Activated naive CD4-positive, alpha-beta T cell treated with Interleukin-2 at 50 U/mL for 16 hours (primary cell): Measurements from ENCODE around the gene PRKN.
"Not testable (repeated sequence)": the region's sequence is repeated elsewhere in the genome, so short reads cannot be mapped to it uniquely, and the experiment has no call there.

Source experiments
- DNase-seq: peaks from one replicate; pipeline ENCODE4 v3.0.0-alpha.2; 2020

PRKN gene

DNA sequence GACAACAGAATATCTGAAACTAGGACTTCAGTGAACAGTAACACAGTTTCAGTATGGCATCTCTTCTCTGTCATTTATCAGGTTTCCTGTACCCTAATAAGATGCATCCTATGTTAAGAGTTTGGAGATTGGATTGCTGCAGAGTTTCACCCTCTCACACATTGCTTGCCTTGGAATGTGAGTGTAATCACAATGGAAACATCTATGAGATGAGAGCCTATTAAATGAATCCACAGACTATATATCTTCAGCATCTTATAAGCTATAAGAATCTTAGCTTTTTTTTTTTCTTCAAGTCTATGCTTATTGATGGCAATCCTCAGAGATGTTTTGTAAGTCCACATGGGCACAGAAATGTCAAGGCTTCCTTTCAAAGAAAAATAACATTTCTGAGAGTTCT is 292.5 kb downstream of the PRKN start:
- no peak for DNase-seq

DNA sequence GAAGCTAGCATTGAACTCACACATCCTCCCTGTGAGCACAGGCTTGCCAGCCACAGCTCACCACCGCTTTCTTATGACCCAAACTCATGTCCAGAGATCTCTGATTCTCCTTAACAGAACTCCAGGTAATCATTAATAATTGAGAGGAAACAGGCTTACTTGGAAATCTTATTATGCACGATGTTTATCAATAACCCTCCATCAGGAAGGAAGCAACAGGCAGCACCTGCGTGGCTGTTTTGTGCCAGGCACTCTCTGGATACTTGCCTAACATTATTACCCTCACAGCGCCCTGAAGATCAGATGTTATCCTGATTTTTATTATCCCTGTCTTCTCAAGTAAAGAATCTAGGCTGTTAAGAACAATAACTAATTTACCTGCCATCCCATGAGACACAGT is 306.6 kb downstream of the PRKN start:
- DNase-seq = no peak

DNA sequence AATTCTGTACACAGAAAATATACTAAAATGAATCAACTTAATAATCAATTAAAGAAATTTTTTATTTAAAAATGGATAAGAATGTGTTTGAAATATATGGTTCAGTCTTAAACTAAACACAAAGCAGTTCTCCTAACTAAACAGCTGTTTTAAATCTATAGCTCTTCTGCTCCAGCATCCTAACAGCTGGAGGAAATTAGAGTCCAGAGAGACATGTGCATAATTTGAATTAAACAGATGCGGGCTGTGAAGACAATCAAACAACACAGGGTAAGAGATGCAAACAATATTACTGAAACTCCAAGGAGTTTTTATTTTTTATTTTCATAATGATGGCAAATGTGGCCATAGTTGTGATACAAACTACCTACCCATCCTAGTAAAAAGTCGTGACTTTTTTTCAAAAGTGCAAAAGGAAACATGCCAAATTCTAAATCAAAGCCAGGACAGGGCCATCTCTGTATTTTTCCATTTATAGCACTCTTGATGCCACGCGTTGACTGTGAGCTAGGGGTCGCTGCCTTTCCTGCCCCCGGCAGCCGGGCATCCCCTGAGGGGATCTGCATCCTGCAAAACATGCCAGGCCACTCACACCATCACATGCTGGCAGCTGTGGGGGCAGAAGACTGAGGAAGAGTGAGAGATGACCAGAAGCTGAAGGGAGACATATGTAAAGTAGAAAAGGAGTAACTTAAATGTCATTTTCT is 310.6 kb downstream of the PRKN start:
- DNase-seq = no peak

DNA sequence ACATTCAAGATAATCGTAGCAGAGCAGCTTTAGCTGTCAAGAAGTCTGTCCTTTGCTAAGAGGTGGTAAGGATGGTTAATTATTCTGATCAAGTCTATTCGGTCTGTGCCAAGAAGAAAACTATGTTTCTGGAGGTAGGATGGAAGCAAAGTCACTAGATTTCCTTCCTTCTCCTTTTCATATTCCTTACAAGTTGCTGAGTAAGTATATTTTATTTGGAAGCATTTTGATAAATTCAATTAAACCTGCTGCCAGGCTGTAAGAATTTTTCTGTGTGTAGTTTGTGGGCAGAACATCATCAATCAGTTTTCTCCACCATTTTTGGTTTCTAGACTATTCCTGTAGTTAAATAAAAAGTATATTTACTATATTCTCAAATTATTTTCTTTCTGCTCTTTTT is 311.3 kb downstream of the PRKN start:
- no peak for DNase-seq

DNA sequence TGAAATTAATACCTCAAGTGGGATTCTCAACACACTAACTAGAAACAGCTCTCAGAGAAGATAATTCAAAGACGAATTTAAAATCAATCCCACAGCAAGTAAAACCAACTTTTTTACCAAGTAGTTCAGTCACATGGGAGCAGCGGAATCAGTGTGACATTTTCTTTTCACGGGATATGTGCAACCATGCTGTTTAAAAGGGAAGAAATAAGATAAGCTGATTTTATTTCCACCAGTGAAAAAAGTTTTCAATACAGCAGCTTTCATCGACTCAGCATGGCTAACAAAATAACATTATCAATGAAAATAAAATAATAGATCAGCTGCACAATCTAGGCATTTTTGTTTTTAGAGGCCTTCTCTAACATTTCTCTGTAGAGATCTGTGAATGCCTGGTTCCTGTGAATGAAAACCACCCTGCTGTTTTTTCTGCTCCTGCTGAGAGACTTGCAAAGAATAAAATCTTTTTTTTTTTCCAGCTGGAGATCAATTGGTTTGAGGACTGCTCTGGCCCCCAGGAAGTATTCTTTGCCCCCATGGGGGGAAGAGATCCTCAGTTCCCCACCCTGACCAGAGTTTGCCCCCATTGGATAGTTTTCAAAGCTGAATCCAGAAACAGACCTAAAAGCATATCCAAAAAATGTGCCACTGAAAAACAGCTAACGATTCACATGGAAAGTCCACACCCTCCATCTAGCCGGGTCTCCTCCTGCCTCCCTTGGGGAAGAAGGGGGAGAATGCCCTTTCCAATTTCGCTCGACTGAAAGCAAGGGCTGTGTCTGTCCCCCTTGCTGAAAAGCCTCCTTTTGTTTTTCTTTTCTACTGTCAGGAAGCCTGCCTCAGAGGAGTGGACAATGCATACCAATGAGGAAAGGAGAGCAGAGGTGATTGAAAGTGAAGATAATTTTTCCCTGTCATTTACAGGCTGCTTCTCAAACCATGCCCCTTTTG is 317.6 kb downstream of the PRKN start:
- DNase-seq = no peak

DNA sequence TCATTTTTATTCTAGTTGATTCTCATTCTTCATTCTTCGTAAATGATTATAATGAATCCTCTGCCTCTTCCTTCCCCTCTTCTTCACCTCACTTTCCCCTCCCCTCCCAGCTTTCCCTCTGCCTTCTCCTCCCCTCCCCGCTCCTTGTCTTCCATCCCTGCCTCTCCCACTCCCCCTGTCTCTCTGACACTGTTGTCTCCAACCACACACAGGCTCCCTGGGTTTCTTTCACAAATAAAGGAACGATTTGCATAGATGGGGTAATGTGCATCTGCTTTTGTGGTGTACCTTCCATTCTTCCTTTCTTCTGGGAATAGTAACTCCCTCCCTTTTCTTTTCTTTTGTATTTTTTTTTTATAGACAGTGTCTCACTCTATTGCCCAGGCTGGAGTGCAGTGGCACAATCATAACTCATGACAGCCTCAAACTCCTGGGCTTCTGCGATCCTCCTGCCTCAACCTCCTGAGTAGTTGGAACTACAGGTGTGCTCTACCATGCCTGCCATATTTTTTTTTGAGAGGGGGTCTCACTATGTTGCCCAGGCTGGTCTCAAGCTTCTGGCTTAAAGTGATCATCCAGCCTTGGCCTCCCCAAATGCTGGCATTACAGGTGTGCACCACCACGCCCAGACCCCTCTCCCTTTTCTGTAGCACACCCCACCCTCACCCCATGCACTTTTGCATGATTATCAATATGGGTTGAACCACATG is 318.6 kb downstream of the PRKN start:
- no peak for DNase-seq

DNA sequence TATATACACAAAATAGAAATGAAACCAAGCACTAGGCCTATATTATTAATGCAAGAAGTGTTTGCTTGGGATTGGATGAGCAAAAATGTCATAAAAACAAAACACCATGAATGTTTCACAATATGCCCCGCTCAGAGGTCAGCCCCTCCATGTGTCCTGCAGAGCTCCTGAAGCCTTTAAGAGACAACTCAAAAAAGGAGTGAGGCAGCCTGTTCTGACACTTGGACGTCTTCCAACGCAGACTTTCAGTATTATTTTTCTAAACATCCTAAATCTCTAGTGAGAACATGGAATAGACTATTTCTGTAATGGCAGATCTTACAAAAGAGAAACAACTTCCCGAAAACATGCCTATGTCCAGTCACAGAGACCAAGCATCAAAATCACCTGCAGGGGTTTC is 322.6 kb downstream of the PRKN start:
- DNase-seq = no peak

DNA sequence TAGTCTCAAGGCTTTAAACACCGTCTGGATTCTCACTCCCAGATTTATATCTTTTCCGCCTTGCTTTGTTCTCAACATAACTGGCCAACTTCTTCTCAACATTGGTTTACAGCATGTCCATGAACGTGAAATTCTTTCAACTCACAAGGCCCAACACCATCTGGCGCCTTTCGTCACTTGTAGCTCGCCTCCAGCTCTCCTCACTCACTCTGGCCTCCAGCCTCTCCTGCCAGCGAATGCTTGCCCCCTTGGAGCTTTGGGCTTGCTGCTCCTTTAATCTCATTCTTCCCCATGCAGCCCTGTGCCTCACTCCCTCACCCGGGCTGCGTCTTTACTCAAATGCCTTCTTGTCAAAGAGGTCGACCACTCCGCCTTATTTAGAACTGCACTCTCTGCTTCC is 324.5 kb downstream of the PRKN start:
- DNase-seq = no peak

DNA sequence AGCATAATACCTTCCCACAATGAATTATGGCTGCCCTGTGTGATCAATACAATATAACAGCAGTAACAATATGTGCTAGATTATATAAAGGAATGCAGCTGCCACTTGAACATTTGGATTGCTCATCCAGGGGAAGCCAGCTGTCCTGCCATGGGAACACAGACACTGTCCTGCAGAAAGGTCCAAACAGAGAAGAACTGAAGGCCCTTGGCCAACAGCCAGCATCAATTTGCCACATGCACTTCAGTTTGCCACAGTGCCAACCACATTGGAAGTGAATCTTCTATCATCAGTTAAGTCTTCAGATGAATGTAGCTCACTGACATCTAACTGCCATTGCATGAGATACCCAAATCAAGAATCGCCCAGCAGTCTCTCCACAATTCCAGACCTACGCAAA is 332.4 kb downstream of the PRKN start:
- DNase-seq = no peak

DNA sequence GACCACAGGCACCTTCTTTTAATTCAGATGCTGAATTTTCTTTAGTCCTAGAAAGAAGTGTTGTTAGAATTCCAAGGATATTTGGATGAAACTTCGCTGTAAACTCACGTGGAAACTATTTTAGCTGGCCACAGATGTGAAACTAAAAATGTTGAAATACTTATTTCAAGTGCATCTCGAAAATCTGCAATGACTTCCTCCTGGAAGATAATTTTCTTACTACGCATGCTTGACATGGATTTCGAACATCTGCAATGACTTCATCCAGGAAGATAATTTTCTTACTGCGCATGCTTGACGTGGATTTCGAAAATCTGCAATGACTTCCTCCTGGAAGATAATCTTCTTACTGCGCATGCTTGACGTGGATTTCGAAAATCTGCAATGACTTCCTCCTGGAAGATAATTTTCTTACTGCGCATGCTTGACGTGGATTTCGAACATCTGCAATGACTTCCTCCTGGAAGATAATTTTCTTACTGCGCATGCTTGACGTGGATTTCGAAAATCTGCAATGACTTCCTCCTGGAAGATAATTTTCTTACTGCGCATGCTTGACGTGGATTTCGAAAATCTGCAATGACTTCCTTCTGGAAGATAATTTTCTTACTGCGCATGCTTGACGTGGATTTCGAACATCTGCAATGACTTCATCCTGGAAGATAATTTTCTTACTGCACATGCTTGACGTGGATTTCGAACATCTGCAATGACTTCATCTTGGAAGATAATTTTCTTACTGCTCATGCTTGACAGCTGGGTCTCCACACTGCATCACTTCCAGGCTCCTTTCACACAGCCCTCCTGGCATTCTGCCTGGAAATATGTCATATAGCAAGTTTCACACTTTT is 336.4 kb downstream of the PRKN start:
- DNase-seq = not testable (repeated sequence)

DNA sequence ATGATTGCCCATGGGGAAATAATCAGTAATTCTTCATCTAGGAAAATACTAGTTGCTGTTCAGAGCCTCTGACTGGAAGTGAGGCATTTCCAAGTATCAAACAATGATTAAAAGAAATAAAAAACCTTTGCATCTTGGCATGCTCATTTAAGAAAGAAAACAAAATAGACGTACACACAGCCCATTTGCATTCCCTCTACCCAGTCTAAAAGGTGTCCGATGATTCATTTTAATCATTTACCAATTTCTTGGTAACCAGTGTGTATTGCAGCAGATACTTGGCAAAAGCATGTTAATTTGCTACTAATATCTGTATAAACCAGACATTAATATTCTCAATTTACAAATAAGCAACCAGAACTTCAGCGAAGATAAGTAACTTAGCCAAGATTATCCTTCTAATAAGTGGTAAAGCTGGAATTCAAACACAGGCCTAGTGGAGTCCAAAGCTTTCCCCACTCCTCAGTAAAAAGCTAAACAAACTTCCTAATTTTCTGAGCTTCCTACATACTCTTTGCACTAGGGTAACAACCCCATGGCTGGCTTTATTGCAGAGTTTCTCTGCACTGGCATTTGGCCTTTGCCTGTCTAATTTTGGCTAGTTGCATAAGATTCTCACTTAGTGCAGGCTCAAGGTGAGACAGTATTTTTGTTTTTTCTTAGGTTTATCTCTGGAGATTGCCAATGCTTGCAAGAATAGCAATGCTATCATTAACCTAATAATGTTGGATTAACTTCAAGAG is 338.1 kb downstream of the PRKN start:
- no peak for DNase-seq

DNA sequence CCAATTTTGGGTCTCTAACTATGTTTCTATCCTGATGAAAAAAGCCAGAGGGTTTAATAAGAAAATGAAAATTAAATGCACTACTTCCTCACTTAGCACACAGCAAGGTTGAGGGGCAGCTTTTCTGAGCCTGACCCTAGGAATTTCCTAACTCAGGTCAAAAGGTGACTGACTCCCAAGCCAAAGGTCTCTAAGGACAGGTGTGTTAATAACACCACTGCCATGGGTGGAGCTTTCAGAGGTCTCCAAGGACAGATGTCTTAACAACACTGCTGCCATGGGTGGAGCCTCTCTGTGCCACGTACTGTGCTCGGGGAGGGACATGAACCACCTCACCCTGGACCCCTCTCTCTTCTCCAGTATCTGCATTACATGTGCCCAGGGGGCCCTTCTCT is 339.2 kb downstream of the PRKN start:
- no peak for DNase-seq

DNA sequence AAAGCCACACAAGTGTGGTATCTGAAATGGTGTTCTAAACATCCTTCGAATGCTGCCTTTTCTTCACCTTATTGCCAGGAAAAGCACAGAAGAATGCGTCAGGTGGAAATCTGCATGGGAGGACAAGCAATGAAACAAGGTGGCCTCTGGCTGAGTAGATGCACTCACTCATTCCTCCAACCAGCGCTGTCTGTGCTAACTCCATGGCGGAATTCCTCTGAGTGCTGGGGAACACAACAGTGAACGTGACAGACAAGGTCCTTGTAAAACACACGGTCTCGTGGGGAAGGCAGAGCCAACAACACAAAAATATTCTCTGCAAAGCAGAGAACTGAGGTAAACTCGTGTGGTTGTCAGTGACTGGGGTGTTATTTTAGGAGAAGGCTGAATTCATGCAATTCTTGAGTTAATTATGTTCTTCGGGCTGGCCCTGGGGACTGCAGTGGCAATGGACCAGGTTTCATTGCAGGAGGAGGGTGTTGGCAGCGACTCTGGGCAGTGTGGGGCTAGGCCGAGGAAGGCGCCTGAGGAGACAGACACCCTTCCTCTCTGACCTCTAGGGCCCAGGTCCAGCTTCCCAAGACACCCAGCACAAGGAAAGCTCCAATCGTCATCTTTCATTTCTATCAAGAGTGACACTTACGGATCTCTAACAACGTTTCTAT is 339.7 kb downstream of the PRKN start:
- no peak for DNase-seq

DNA sequence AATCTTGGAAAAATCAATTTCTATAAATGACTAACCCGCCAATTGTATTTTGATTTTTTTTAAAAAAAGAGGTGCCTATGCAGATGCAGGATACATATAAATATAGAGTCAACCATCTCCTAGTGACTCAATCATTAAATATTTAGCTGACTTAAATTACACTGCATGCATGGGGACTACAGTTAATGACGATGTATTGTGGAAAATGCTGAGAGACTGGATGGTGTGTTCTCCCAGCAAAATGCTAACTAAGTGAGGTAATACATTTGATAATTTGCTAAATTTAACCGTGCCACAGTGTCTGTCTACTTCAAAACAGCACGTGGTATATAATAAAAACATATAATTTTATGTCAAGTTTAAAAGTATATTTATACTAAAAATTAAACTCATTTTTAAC is 341.6 kb downstream of the PRKN start:
- no peak for DNase-seq

DNA sequence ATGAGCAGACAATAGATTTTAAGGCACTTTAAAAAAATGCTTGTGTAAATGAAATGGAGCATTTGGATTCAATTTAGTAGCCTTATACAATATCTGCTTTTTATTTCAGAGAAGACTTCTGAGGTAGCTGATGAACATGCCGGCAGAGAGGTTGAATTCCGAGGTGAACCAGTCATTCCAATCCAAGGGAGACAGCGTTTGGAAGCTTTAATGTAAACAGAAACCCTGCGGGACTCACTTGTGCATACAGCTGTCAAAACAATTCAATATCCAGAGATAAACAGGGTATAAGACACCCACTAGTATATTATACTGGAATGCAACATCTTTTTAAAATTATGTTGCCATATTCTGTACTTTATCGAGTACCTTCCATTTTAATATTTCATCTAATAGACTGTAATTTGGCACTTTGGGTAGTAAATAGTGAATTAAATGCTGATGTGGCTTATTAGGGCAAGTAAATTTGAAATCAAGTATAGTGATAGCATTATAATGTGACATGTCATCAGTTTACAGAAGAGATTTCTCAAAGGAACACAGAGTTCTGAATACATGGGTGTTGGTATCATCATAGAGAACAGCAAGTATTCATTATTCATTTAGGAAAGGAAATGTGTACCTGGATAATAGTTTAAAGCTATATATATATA is 347.7 kb downstream of the PRKN start:
- no peak for DNase-seq

DNA sequence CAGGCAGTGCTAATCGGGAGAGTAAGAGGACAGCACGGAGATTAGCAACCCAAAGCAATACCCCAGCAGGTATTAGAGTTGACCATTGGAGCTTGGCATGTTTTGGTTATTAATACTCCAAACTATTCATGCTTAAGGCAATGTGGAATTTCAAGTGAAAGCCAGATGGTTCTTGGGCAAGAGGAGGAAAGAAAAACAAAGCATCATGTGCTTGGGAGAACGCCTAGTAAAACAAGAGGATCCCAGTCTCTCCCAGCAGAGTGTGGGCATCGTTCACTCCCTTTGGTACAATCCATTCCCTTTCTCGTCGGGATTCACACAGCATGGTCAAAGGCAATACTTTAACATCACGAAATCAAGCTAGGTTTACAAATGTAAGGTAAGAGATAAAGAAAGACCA is 349.8 kb downstream of the PRKN start:
- no peak for DNase-seq

DNA sequence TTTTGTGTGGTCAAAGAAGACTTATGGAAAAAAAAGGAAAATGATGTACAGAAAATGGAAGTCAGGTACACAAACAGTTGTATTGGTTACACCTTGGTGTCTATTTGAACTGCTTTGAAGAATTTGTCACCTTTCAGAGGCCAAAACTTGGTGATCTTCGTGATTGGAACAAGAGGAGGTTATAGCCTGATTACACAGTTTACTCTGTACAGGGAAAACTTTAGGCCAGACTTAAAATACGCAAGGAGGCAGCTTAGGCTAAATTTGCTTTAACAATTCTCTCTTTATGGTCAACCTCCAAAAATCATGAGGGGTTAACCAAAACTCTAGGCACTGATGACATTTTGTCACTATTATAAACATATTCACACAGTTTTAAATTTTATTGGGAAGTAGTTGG is 353.7 kb downstream of the PRKN start:
- DNase-seq = no peak

DNA sequence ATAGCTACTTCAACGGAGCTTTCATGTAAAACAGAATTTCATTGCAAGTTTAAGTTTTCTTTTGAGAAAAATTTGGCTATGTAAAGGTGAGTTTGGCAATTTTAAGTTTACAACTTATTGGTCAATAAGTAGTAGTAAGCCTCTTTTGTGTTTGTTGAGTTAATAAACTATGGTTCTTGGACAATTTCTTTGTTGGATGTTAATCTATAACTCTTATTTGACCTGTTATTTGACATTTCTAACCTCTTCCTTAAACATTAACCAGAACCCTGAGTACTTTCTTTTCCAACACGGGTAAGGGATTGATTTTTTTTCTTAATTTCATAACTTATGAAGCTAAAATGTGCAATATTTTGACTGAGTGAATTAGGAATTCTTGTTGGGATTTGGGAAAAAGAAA is 354.4 kb downstream of the PRKN start:
- DNase-seq = no peak

DNA sequence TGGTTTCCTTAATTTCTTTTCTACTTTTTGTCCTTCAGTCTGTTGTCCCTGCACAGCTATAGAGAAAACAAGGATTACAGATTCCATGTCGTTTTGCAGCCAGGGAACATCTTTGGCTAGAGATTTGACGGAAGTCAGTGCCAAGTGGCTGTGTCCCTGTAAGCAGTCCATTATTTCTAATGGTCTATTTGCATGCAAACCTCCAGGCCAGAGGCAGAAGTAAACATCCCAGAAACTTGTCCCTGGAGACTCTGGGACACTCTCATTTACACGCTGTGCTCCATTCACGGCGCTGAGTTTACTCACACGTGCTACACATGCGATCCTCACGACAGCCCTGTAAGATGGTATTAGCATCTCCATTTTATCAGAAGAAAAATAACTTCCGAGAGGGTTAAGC is 355.5 kb downstream of the PRKN start:
- DNase-seq = no peak

DNA sequence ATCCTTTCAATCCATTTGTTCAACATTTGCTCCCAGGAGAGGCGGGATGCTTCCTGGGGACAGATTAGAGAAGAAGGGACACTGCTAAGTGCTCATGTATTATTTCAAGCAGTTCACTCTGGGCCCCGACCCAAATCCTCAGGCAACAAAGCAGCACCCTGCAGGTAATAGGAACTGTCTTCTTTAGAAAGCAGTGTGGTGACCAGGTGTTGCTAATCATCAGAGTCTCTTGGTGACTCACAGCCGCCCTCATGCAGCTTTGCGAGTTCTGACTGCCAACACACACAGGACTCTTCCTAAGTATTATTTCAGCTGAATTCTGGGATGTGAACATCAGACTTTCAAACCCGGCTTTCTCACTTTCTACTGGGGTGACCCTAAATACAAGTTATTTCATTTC is 356.4 kb downstream of the PRKN start:
- no peak for DNase-seq

DNA sequence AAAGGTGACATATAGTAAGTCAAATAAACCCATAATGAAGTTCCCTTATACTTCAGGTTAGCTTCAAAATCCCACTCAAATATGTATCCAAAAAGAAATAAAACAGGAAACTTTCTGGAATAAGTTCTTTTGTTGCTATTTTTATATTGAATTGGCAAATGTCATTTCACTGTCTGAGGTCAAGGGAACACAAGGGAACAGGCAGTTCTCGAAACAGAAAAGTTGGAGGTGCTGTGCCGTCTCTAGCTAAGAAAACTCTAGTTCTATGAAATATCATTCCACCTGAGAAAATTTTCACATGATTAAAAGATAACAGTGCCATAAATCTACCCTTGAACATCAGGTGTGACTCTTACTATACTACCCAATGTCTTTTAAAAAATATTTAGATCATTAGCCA is 358.5 kb downstream of the PRKN start:
- no peak for DNase-seq
